GM12891 (cell line): ENCODE results near the gene KITLG.

Experiments
- DNase-seq: peaks from one replicate; pipeline ENCODE4 v3.0.0; 2011; ENCODE audit warnings: low spot score; ENCODE audit not compliant: insufficient read length
- FAIRE-seq: peaks from 2 replicates; lab custom pipeline; 2011; peaks lifted over from hg19 to GRCh38; lab: Jason Lieb, UNC
- PAX5 ChIP-seq: IDR thresholded peaks from 2 replicates; pipeline ENCODE4 v1.6.1; 2011; ENCODE audit warnings: low read length, moderate library complexity, mild to moderate bottlenecking; ENCODE audit not compliant: insufficient read depth, severe bottlenecking
- POLR2A ChIP-seq: IDR thresholded peaks from 2 replicates; pipeline ENCODE4 v1.6.1; 2011; ENCODE audit warnings: low read depth, low read length, control low read depth
- POLR2AphosphoS5 ChIP-seq: IDR thresholded peaks from 2 replicates; pipeline ENCODE4 v1.6.1; 2011; ENCODE audit warnings: low read depth, low read length, control low read depth
- POU2F2 ChIP-seq: IDR thresholded peaks from 2 replicates; pipeline ENCODE4 v1.6.1; 2011; ENCODE audit warnings: low read depth, mild to moderate bottlenecking, control low read depth, low read length, moderate library complexity
- SPI1 ChIP-seq: IDR thresholded peaks from 2 replicates; pipeline ENCODE4 v1.6.1; 2011; ENCODE audit warnings: low read depth, low read length, control low read depth
- TAF1 ChIP-seq: IDR thresholded peaks from 2 replicates; pipeline ENCODE4 v1.6.1; 2011; ENCODE audit warnings: low read depth, low read length, control low read depth

KITLG gene

GRCh38 chr12:88458327-88458726, 121.9 kb downstream of the KITLG start:
- DNase-seq (no peak), FAIRE-seq (no peak)
- TF ChIP-seq POLR2A (no peak), PAX5 (no peak), POLR2AphosphoS5 (no peak), SPI1 (no peak), TAF1 (no peak), POU2F2 (no peak)

- DNase-seq (no peak), FAIRE-seq (no peak)
- TF ChIP-seq POLR2A (no peak), SPI1 (no peak), POLR2AphosphoS5 (no peak), PAX5 (no peak), POU2F2 (no peak), TAF1 (no peak)
Observed at GRCh38 chr12:88453323-88453722, 126.9 kb downstream of the KITLG start.

GRCh38 chr12:88451205-88451604, 129.1 kb downstream of the KITLG start:
- DNase-seq, result no peak
- no peak for FAIRE-seq
- TF ChIP-seq SPI1 (no peak), POLR2A (no peak), POLR2AphosphoS5 (no peak), POU2F2 (no peak), PAX5 (no peak), TAF1 (no peak)

- FAIRE-seq (no peak), DNase-seq (no peak)
- no peak for TF ChIP-seq POU2F2
- TF ChIP-seq PAX5, result no peak
- no peak for TF ChIP-seq TAF1
- no peak for TF ChIP-seq POLR2A
- no peak for TF ChIP-seq SPI1
- no peak for TF ChIP-seq POLR2AphosphoS5
Observed at GRCh38 chr12:88450136-88450535, 130.1 kb downstream of the KITLG start.

GRCh38 chr12:88448337-88448915, 131.8 kb downstream of the KITLG start:
- FAIRE-seq (no peak), DNase-seq (no peak)
- no peak for TF ChIP-seq SPI1
- no peak for TF ChIP-seq POLR2A
- TF ChIP-seq PAX5, result no peak
- no peak for TF ChIP-seq TAF1
- no peak for TF ChIP-seq POLR2AphosphoS5

GRCh38 chr12:88445705-88446394, 134.4 kb downstream of the KITLG start:
- TF ChIP-seq TAF1, result no peak
- no peak for TF ChIP-seq POLR2A
- TF ChIP-seq POLR2AphosphoS5, result no peak
- no peak for TF ChIP-seq POU2F2
- TF ChIP-seq PAX5, result no peak
- TF ChIP-seq SPI1, result no peak
- no peak for DNase-seq
- no peak for FAIRE-seq

GRCh38 chr12:88444481-88444880, 135.8 kb downstream of the KITLG start:
- DNase-seq (no peak), FAIRE-seq (no peak)
- no peak for TF ChIP-seq SPI1
- TF ChIP-seq TAF1, result no peak
- no peak for TF ChIP-seq POU2F2
- no peak for TF ChIP-seq PAX5
- TF ChIP-seq POLR2A, result no peak
- no peak for TF ChIP-seq POLR2AphosphoS5
